Measurements from ENCODE around the gene INPP5F. TPM values are rescaled to one million over a fixed set of nuclear protein-coding genes. Genes with fewer than 3 reads are reported as not detected.

INPP5F gene
- total and polyA plus RNA-seq, 4 donors, result 5.6 to 22.9 (median 10.1) TPM

DNA sequence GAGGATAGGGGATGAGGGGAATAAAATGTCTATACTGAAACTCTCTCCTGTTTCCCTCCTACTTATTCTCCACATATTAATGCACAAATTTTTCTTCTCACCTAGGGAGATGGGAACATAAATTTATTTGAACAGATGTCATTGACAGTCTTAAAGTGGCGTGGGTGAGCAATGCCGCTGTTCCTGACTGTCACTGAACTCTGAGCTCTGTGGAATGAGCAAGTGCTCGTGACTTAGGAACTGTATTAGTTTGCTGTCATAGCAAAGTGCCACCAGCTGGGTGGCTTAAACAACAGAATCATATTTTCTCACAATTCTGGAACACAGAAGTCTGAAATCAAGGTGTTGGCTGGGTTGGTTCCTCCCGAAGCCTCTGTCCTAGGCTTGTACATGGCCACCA lies 29.1 kb downstream of the INPP5F start:
- no peaks in the 10 kb centered on the region for H3K27me3 ChIP-seq (ENCODE audit: control insufficient read depth in 3 of 3, insufficient read depth in 3 of 3, low read length in 2 of 3)
- 95 to 96% methylated on average over 4 of the region's 4 CpGs for WGBS, 2 donors
- H3K9me3 ChIP-seq (ENCODE audit: control insufficient read depth in 4 of 4, insufficient read depth in 3 of 4, low read length in 3 of 4), result no peaks in the 10 kb centered on the region
- peaks cover 0 to 2% (median 0%) of the 10 kb centered on the region in 4 donors for H3K36me3 ChIP-seq (ENCODE audit: control insufficient read depth in 4 of 4, insufficient read depth in 4 of 4, low read length in 4 of 4)
- no peak for DNase-seq
- no peak overlapping the region for H3K9ac ChIP-seq (ENCODE audit: insufficient read depth in 1 of 2, low read length in 2 of 2)
- H3K4me3 ChIP-seq, result no peak overlapping the region
- H3K4me1 ChIP-seq (ENCODE audit: control insufficient read depth in 5 of 5, insufficient read depth in 5 of 5, low read length in 5 of 5), result peaks cover 0 to 3% (median 0%) of the 10 kb centered on the region in 5 donors
- H3K27ac ChIP-seq (ENCODE audit: low read depth in 1 of 2, low read length in 1 of 2), result no peak overlapping the region
- TF ChIP-seq, protein P1, sequence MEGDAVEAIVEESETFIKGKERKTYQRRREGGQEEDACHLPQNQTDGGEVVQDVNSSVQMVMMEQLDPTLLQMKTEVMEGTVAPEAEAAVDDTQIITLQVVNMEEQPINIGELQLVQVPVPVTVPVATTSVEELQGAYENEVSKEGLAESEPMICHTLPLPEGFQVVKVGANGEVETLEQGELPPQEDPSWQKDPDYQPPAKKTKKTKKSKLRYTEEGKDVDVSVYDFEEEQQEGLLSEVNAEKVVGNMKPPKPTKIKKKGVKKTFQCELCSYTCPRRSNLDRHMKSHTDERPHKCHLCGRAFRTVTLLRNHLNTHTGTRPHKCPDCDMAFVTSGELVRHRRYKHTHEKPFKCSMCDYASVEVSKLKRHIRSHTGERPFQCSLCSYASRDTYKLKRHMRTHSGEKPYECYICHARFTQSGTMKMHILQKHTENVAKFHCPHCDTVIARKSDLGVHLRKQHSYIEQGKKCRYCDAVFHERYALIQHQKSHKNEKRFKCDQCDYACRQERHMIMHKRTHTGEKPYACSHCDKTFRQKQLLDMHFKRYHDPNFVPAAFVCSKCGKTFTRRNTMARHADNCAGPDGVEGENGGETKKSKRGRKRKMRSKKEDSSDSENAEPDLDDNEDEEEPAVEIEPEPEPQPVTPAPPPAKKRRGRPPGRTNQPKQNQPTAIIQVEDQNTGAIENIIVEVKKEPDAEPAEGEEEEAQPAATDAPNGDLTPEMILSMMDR (IDR thresholded peaks at IDR 0.05; ENCODE audit: control extremely low read depth, extremely low read depth), result no peak
- ATAC-seq (ENCODE audit: insufficient read depth, low FRiP score), result no peak

DNA sequence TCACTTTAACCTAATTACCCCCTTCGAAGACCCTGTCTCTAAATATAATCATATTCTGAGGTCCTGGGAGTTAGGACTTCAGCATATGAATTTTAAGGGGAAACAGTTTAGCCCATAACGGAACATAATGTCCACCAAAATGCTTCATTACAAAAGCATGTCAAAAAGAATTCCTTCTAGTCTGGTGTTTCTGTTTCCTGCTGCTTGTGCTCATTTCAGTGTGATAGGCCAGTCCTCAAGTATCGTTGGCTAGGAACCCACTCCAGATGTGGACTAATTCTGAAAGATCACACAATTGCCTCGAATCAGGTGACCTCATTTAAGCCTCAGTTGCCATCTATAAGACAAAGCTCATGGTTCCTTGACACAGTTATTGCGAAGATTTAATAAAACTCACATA lies 29.6 kb downstream of the INPP5F start:
- 86 to 90% methylated on average over 5 of the region's 5 CpGs for WGBS, 2 donors
- Histone ChIP-seq H3K9me3 (ENCODE audit: control insufficient read depth in 4 of 4, insufficient read depth in 3 of 4, low read length in 3 of 4) (no peaks in the 10 kb centered on the region), H3K27me3 (ENCODE audit: control insufficient read depth in 3 of 3, insufficient read depth in 3 of 3, low read length in 2 of 3) (no peaks in the 10 kb centered on the region), H3K4me3 (no peak overlapping the region), H3K9ac (ENCODE audit: insufficient read depth in 1 of 2, low read length in 2 of 2) (no peak overlapping the region), H3K4me1 (ENCODE audit: control insufficient read depth in 5 of 5, insufficient read depth in 5 of 5, low read length in 5 of 5) (peaks cover 0 to 3% (median 0%) of the 10 kb centered on the region in 5 donors), H3K27ac (ENCODE audit: low read depth in 1 of 2, low read length in 1 of 2) (no peak overlapping the region), H3K36me3 (ENCODE audit: control insufficient read depth in 4 of 4, insufficient read depth in 4 of 4, low read length in 4 of 4) (peaks cover 0 to 2% (median 0%) of the 10 kb centered on the region in 4 donors)
- TF ChIP-seq, protein P1 (IDR thresholded peaks at IDR 0.05; ENCODE audit: control extremely low read depth, extremely low read depth), result no peak
- ATAC-seq (ENCODE audit: insufficient read depth, low FRiP score), result no peak
- DNase-seq, result no peak

DNA sequence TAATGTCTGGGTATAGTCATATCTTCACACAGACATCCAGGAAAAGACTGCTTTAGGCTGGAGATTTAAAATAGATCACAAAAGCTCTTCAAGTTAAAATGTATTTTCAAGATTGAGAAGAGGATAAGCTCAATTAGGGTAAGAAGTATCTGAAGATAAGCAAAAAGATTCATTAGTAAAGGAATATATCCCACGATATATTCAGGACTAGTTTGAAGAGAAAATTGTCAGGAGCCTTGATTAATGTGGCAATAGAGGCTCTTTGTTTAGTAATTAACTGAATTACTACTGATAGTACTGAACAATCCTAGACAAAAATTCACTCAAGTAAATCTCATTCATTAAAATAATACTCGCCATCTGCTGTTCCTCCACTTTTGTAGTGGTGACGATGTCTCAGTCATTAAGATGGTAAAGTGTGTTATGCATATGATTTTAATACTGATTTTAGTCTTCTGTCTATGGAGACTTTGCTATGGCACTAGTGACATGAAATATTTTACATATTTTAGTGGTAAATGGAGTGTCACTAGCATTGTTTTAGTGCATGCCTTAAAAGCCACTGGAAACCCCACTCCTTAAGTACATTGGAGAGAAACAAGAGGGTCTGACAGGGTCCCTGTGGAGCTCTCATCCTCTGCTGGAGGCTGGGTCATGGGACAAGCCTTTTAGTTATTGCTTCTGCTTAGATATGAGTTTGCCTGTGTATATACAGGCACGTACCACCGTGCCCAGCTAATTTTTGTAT lies 32.8 kb downstream of the INPP5F start:
- DNase-seq (no peak), ATAC-seq (ENCODE audit: insufficient read depth, low FRiP score) (no peak)
- Histone ChIP-seq H3K9me3 (ENCODE audit: control insufficient read depth in 4 of 4, insufficient read depth in 3 of 4, low read length in 3 of 4) (no peaks in the 10 kb centered on the region), H3K36me3 (ENCODE audit: control insufficient read depth in 4 of 4, insufficient read depth in 4 of 4, low read length in 4 of 4) (no peaks in the 10 kb centered on the region), H3K27me3 (ENCODE audit: control insufficient read depth in 3 of 3, insufficient read depth in 3 of 3, low read length in 2 of 3) (no peaks in the 10 kb centered on the region), H3K4me3 (no peak overlapping the region), H3K4me1 (ENCODE audit: control insufficient read depth in 5 of 5, insufficient read depth in 5 of 5, low read length in 5 of 5) (peaks cover 0 to 1% (median 0%) of the 10 kb centered on the region in 5 donors), H3K9ac (ENCODE audit: insufficient read depth in 1 of 2, low read length in 2 of 2) (no peak overlapping the region), H3K27ac (ENCODE audit: low read depth in 1 of 2, low read length in 1 of 2) (no peak overlapping the region)
- TF ChIP-seq, protein P1 (IDR thresholded peaks at IDR 0.05; ENCODE audit: control extremely low read depth, extremely low read depth), result no peak
- WGBS, 2 donors, result 92 to 94% methylated on average over 5 of the region's 5 CpGs
